GM23338 (cell line): ENCODE data around the gene SLC1A3. TPM values are rescaled to one million over a fixed set of nuclear protein-coding genes. Genes with fewer than 3 reads are reported as not detected.

Experiments
- ATAC-seq: fragments of 200-7000 bp; cut with Tn5 transposase; 3 replicates; pipeline ENCODE4 v1.9.1; 2020
- DNase-seq: peaks from one replicate; pipeline ENCODE4 v3.0.0-alpha.2; 2015; ENCODE audit warnings: low spot score
- H2AFZ ChIP-seq: fragments of 200-600 bp; sonication (generic); 2 replicates; pipeline ENCODE4 v1.8.0; 2016; ENCODE audit warnings: antibody characterized with exemption, mild to moderate bottlenecking, moderate library complexity
- H3F3A ChIP-seq: fragments of 200-600 bp; sonication (generic); replicated peaks from 2 replicates; pipeline ENCODE4 v1.8.0; 2017; ENCODE audit warnings: antibody characterized with exemption, mixed run types, low read depth
- H3K27ac ChIP-seq: fragments of 200-600 bp; sonication (generic); 2 replicates; pipeline ENCODE4 v1.6.1; 2016; ENCODE audit warnings: low read depth
- H3K27me3 ChIP-seq: fragments of 200-600 bp; sonication (generic); 2 replicates; pipeline ENCODE4 v1.8.0; 2016; ENCODE audit warnings: mild to moderate bottlenecking, mixed run types, moderate library complexity; ENCODE audit not compliant: insufficient read depth
- H3K36me3 ChIP-seq: fragments of 200-600 bp; sonication (generic); 2 replicates; pipeline ENCODE4 v1.8.0; 2016; ENCODE audit warnings: mild to moderate bottlenecking; ENCODE audit not compliant: insufficient read depth
- H3K4me1 ChIP-seq: fragments of 200-600 bp; sonication (generic); 2 replicates; pipeline ENCODE4 v1.8.0; 2016; ENCODE audit warnings: mild to moderate bottlenecking, moderate library complexity; ENCODE audit not compliant: insufficient read depth
- H3K4me2 ChIP-seq: fragments of 200-600 bp; sonication (generic); 2 replicates; pipeline ENCODE4 v1.7.1; 2017; ENCODE audit warnings: mixed run types
- H3K4me3 ChIP-seq: fragments of 200-600 bp; sonication (generic); 2 replicates; pipeline ENCODE4 v1.6.1; 2016; ENCODE audit warnings: mixed run types
- H3K79me2 ChIP-seq: fragments of 200-600 bp; sonication (generic); replicated peaks from 2 replicates; pipeline ENCODE4 v1.8.0; 2017; ENCODE audit warnings: mild to moderate bottlenecking; ENCODE audit not compliant: insufficient read depth
- H3K9me2 ChIP-seq: fragments of 200-600 bp; sonication (generic); 2 replicates; pipeline ENCODE4 v1.8.0; 2017; ENCODE audit not compliant: insufficient read depth
- H4K20me1 ChIP-seq: fragments of 200-600 bp; sonication (generic); replicated peaks from 2 replicates; pipeline ENCODE4 v1.8.0; 2017; ENCODE audit warnings: mild to moderate bottlenecking; ENCODE audit not compliant: insufficient read depth
- H3K27ac Mint-ChIP-seq: 2 replicates; pipeline ENCODE4 v1.8.0; 2020; ENCODE audit warnings: inconsistent platforms, mild to moderate bottlenecking, moderate library complexity, mixed read lengths
- H3K27me3 Mint-ChIP-seq: 3 replicates; pipeline ENCODE4 v1.8.0; 2022; ENCODE audit warnings: low read depth, mild to moderate bottlenecking, moderate library complexity, mixed read lengths, inconsistent platforms; ENCODE audit not compliant: insufficient read depth, poor library complexity
- H3K36me3 Mint-ChIP-seq: 3 replicates; pipeline ENCODE4 v1.8.0; 2021; ENCODE audit warnings: low read depth, mild to moderate bottlenecking, inconsistent platforms, moderate library complexity, mixed read lengths
- H3K4me1 Mint-ChIP-seq: 3 replicates; pipeline ENCODE4 v1.8.0; 2020; ENCODE audit warnings: mild to moderate bottlenecking, inconsistent platforms, mixed read lengths
- H3K4me3 Mint-ChIP-seq: 3 replicates; pipeline ENCODE4 v1.8.0; 2021; ENCODE audit warnings: moderate library complexity, mild to moderate bottlenecking, inconsistent platforms, mixed read lengths
- H3K9me3 Mint-ChIP-seq: 3 replicates; pipeline ENCODE4 v1.8.0; 2020; ENCODE audit warnings: moderate library complexity, mild to moderate bottlenecking, inconsistent platforms, mixed read lengths
- ETS1 ChIP-seq: IDR thresholded peaks from 2 replicates; pipeline ENCODE4 v1.6.1; 2016; ENCODE audit warnings: antibody characterized with exemption
- EZH2 ChIP-seq: fragments of 200-600 bp; sonication (generic); IDR thresholded peaks from one replicate; pipeline ENCODE4 v1.8.0; 2017; ENCODE audit warnings: antibody characterized with exemption, mild to moderate bottlenecking, low read depth; ENCODE audit not compliant: unreplicated experiment
- EZH2phosphoT487 ChIP-seq: fragments of 200-600 bp; sonication (generic); IDR thresholded peaks from one replicate; pipeline ENCODE4 v1.8.1; 2018; ENCODE audit warnings: antibody characterized with exemption; ENCODE audit not compliant: unreplicated experiment
- JUNB ChIP-seq: IDR thresholded peaks from one replicate; pipeline ENCODE4 v1.6.1; 2016; ENCODE audit warnings: antibody characterized with exemption; ENCODE audit not compliant: unreplicated experiment
- POLR2AphosphoS5 ChIP-seq: IDR thresholded peaks from 2 replicates; pipeline ENCODE4 v1.6.1; 2016; ENCODE audit warnings: antibody characterized with exemption, low read depth
- ZNF114 ChIP-seq: fragments of 250-450 bp; sonication (Bioruptor Pico); IDR thresholded peaks from 2 replicates; pipeline ENCODE4 v1.5.0; 2020; ENCODE audit warnings: mild to moderate bottlenecking, moderate library complexity
- ZNF331 ChIP-seq: fragments of 250-450 bp; sonication (Bioruptor Pico); IDR thresholded peaks from 2 replicates; pipeline ENCODE4 v1.5.0; 2020; ENCODE audit warnings: low read depth, mild to moderate bottlenecking, moderate library complexity
- ZNF462 ChIP-seq: fragments of 250-450 bp; sonication (Bioruptor Pico); IDR thresholded peaks from 2 replicates; pipeline ENCODE4 v1.5.0; 2020; ENCODE audit warnings: mild to moderate bottlenecking, moderate library complexity
- polyA plus RNA-seq: library from polyadenylated mRNA; unstranded; fragments of >200 nt; fragmentation: Nextera tagmentation; extraction: Ambion mirVana; gene quantifications from 2 replicates; pipeline ENCODE4 v1.2.1, GENCODE V29; 2016
- total RNA-seq: library from RNA; depleted of rRNA; stranded (reverse); fragments of >200 nt; shearing (Covaris generic); gene quantifications from 2 replicates; pipeline ENCODE4 v1.2.3, GENCODE V29; 2014

Gene SLC1A3
- total and polyA plus RNA-seq, 2 experiments from 2014 or later: 29.0 to 40.7 TPM

- TF ChIP-seq ZNF462 (CRISPR knock-in tag): no peak
- TF ChIP-seq JUNB: no peak
- no peak for TF ChIP-seq EZH2
- TF ChIP-seq ETS1: no peak
- no peak for TF ChIP-seq EZH2phosphoT487
- TF ChIP-seq POLR2AphosphoS5: no peak
- TF ChIP-seq ZNF331: no peak
Observed at GRCh38 chr5:36679221-36679989, 73.0 kb downstream of the SLC1A3 start (continued).

- H3K27ac ChIP-seq: no peak overlapping the region
- H3K36me3 ChIP-seq: peaks cover 5% of the 10 kb centered on the region; the same call in 1 of the 2 replicates
- no peak overlapping the region for H3K4me3 ChIP-seq
- no peaks in the 10 kb centered on the region for H3K4me1 ChIP-seq
- H3K27me3 ChIP-seq: no peaks in the 10 kb centered on the region
- DNase-seq: no peak
- H4K20me1 ChIP-seq: peaks cover 3% of the 10 kb centered on the region; the same call in 1 of the 2 replicates
- H3K4me3 Mint-ChIP-seq: no peak overlapping the region
- H3K9me2 ChIP-seq: no peaks in the 10 kb centered on the region
- no peak overlapping the region for H3K4me2 ChIP-seq
- ATAC-seq: no peak
- H3K36me3 Mint-ChIP-seq: peaks cover 22% of the 10 kb centered on the region
- H3F3A ChIP-seq: no peaks in the 10 kb centered on the region
- H3K27ac Mint-ChIP-seq: no peak overlapping the region
- H3K27me3 Mint-ChIP-seq: no peaks in the 10 kb centered on the region
- peaks cover 6% of the 10 kb centered on the region; the same call in 2 of the 3 replicates for H3K4me1 Mint-ChIP-seq
- H3K79me2 ChIP-seq: no peaks in the 10 kb centered on the region
- no peaks in the 10 kb centered on the region for H3K9me3 Mint-ChIP-seq
- H2AFZ ChIP-seq: no peak overlapping the region
- no peak for TF ChIP-seq EZH2phosphoT487
- no peak for TF ChIP-seq ZNF114 (CRISPR knock-in tag)
- no peak for TF ChIP-seq ZNF462 (CRISPR knock-in tag)
- TF ChIP-seq EZH2: no peak
Observed at GRCh38 chr5:36680066-36680465, 73.7 kb downstream of the SLC1A3 start.
